Stimulated activated CD8-positive, alpha-beta memory T cell treated with anti-CD3 and anti-CD28 coated beads, Interleukin-4, amount 100 ng/mL, for 1 hour (primary cell): ENCODE data around the gene DPYSL3.
"Not testable (repeated sequence)": the region's sequence is repeated elsewhere in the genome, so short reads cannot be mapped to it uniquely, and the experiment has no call there.

Source experiments
- DNase-seq, 2 donors: peaks; one replicate each; pipeline ENCODE4 v3.0.0-alpha.2; 2020; ENCODE audit warnings: low read depth in 2 of 2, low spot score in 1 of 2

The DPYSL3 gene

DNA sequence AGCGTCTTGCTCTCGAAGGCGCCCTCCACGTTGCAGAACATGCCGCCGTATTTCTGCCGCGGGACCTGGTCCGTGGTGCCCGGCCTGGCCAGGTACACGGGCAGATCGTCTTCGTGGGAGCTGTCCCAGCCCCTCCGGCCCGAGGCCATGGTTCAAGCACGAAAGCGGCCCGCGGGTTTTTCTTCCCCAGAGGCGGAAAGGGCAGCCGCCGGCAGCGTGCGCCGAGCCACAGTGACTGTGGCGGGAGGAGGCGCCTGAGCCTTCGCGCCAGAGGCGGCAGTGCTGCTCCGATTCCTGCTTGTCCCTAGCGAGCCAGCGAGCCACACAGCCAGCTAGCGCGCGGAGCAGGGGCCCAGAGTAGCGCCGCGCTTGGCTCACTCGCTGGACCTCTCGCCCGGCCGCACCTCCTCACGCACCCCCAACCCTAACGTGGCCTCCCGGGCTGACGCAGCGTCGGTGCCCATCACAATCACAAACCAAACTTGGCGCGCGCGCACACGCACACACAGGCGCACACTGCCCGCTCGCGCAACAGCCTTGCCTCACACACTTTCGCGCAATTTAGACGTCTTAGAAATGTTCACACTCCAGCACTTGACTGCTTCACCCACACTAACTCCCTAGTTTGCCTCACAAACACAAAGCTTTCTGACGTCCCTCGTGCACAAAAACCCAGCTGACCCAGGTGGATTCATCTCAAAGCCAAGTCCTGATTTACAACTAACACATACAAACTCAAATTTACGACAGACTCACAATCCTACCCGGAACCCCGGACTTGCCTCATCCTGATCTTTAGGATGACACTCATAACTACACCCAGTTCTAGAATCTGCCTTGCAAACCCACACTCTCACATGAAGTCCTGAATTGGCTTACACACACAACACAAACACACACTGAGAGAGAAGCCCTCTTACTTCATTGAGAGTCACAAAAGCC lies at the start of gene DPYSL3:
DPYSL3 (minus strand) TSS at position 359 of the 942 bp plus-strand sequence; CDS start at position 149, 210 bp downstream.
- no peak for DNase-seq

DNA sequence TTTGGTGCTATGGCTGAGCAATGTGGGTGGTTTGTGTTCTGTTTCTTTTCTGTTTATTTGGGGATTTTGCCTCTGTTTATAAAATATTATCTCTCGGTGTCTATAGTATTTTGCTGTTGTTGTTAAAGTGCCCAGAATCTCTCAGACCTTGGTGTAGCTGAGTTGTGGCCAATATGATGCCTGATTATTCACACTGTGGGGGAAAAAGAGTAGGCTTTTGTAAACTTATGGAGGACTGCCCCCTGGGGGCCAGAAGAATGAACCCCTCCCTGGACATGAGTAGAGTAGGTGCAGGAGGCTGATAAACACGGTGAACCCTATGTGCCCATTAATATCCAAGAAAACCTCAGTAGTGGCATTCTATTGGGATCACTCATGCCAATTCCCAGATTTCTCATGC lies 49.0 kb upstream of the DPYSL3 start:
- DNase-seq: no peak

DNA sequence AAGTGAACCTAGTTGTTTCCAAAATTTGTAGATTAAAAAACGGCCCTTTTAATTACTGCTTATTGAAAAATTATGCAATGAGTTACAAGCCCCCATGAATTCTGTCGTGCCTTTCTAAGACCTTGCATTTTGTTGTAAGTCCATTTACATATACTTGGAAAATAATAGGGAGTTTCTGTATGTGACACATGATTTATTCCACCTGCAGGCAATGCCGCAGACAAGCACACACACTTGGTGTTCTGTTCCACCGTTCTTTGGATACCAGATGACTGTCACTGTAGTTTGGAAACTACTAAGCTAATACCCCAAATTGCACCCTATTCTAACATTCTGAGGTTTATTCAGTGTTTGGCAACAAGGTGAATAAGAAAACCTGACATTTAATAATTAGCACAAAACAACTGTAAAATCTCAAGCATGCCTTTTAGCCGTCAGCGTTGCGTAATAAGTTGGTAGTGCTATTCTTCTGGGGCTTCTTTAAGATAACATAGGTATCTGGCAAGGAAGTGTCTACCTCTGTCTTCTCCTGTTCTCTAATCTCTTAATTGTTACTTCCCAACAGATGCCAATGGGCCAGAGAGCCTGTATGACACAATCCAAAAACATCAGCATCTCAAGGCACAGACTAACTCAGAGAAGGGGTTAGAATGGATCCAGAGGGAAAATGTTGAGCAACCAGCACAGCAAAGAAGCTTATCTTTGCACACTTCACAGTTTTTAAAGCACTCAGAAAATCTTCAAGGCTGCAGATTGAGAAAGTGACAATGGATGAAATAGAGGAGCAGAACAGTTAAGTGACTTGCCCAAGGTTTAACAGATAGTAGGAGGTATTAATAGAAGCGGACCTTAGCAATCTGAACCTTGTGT lies 48.2 kb upstream of the DPYSL3 start:
- no peak for DNase-seq

DNA sequence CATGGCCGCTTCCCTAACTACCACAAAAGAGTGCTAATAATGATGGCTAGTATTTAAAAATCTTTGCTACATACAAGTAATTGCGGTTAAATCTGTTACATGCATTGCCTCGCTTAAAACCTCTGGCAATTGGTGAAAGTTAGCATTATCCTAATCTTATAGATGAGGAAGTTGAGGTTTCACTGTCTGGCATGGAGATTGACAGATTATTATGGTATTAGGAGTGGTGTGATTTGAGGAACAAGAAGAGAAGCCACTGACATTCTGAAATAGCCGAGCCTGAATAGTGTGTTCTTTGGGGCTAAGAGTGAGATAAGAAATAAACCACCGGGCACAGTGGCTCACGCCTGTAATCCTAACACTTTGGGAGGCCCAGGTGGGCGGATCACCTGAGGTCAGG lies 45.3 kb upstream of the DPYSL3 start:
- no peak for DNase-seq

DNA sequence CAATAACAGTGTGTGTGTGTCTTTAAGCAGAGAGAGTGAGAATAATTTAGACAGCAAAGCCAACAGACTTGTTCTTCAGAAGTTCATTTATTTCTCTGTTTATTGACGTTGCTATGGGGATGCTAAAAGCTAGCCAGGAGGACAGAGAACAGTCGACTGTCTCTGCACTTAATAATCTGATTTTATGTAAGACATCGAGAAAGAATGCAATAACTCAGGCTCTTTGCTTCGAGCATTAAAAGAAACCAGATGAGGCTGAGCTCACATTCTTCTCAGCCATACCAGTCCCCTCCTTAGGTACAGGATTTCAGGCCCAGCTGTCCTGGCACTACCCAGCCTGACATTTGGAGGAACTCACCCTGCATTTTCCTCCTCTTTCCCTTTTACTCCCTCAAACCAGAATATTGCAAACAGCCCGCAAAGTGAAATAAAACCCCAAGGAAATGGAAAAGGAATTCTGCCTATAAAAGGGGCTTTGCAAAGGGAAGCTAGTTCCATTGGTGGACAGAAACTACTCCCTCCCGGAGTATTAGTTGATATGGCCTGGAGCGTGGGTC lies 44.5 kb upstream of the DPYSL3 start:
- no peak for DNase-seq

DNA sequence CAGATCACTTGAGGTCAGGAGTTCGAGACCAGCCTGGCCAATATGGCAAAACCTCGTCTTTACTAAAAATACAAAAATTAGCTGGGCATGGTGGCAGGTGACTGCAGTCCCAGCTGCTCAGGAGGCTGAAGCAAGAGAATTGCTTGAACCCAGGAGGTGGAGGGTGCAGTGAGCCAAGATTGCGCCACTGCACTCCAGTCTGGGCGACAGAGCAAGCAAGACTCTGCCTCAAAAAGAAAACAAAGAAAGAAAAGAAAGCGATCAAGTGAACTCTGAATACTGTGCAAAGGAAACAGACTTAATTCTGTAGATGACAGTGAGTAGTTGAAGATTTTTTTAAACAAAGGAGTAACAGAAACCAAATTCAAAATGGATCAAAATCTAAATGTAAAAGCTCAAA lies 43.9 kb upstream of the DPYSL3 start:
- DNase-seq: not testable (repeated sequence)

DNA sequence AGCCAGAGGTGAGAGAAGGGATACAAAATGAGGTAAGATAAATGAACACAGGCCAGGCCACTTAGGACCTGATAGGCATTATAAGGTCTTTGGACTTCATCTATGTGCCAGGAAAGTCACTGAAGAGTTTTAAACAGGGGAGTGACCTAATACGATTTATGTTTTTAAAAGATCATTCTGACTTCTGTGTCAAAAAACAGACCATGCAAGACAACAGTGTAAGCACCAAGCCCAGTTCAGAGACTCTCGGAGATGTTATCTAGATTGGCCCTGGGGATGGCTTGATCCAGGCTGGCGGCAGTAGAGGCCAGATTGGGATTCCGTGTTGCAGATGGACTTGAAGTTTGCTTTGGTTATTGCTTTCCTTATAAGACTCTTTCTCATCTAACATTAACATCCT lies 43.0 kb upstream of the DPYSL3 start:
- no peak for DNase-seq

DNA sequence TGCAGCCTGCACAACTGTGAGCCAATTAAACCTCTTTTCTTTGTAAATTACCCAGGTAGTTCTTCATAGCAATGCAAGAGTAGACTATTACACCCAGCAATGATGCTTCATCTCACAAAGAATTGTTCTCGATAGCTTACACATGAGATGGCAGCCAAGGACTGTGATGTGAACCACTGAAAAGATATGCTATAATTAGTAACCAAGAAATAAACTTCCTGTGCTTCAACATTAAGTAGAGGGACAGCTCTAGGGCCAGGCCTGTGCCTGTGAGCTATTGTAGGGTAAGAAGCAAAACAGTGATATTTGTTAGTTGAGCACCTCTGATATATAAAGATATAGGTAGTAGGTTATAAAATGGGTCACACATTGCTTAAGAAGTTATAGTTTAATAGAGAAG lies 41.8 kb upstream of the DPYSL3 start:
- DNase-seq: no peak

DNA sequence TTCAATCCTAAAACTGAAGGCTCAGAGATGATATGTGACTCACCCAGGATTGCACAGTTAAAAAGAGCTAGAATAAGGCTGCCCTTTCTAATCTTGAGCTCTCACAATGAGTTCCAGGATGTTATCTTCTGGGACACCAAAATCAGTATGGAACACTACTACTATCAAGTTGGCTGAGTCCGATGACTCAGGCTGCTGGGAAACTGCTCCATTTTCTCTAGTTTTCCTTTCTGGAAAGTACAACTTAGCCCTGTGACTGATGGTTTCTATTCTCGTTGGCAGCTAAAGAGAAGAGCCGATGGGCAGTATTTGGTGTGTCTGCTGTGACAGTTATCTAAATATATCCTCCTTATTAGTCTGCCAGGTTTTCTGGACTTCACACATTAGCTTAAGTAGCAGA lies 37.9 kb upstream of the DPYSL3 start:
- no peak for DNase-seq

DNA sequence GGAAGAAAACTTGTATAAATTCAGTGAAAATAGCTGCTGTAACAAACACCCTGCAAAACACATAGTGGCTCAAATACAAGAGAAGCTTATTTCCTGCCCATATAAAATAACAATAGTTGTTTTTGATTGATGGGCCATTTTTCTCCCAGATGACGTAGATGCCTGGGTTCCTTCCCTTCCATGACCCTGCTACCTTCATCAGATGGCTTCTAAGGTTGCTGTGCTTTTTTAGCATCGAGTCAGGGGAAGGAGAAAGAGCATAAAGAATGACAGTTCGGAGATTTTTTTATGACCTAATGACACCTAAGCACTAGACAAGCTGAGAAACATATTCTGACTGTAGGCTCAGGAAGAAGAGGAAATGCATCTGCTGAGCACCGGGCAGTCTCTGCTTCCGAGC lies 34.7 kb upstream of the DPYSL3 start:
- no peak for DNase-seq

DNA sequence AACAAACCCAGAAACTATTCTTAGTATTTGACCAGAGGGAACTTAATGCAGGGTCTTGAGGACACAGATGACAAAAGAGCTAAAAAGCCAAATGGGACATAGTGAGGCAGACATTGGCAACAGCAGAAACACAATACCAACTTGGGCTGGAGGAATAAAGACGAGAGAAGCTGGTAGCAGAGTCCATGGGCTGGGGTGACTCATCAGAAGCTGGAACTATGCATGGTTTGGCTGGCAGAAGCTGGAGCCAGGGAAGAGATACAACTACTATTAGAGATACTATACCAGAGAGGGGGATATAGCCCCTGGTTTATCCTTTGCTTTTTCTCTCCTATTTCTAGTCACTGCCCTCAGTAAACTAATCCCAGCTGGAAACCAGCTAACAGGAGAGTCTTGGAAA lies 29.2 kb upstream of the DPYSL3 start:
- no peak for DNase-seq

DNA sequence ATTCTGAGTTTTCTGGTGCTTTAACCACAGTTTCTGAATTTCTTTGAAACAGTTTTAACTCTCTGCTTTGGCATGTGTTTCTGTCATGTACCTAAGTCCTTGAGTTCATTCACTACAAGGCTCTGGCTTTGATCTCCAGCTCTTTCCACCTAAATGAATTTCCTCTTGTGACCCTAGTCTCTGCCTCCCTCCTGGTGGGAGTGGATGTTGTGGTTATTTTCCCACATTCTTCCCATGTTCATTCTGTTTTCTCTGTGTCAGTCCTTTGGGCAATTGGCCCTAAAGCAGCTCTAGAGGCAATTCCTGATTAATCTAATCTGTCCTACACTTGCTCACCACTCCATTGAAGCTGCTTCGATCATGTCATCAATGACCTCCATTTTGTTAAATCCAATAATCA lies 28.4 kb upstream of the DPYSL3 start:
- DNase-seq: no peak

DNA sequence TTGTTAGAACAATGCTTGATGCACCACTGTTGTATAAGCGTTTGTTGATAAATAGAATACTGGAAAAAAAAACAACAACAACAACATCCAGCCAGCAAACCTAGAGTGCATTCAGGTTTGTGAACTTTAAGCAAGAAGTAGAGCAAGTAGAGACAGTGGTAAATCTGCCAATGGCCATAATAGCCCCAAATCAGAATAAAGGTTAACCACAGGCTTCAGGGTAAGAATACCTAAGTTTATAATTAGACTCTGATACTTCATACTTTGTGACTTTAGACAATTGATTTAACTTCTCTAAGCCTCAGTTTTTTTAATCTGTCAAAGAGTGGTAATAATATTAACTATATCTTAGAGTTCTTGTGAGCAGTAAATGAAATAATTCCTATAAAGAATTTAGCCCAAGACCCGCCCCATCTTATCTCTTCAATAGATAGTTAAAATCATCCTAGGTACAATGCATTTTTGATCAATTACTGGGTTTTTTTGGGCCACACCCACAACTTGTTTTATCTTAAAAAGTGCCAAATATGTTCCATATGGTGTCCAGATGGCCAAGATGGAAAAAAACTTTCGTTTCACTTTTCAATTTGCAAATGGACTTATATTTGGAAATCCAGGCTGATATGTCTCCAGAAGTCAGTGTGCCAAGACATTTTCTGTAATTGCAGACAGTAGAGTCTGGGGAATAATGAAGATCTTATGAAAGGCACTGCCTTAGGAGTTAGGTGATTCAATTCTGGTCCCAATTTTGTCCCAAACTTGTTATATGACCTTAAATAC lies 24.5 kb upstream of the DPYSL3 start:
- no peak for DNase-seq

DNA sequence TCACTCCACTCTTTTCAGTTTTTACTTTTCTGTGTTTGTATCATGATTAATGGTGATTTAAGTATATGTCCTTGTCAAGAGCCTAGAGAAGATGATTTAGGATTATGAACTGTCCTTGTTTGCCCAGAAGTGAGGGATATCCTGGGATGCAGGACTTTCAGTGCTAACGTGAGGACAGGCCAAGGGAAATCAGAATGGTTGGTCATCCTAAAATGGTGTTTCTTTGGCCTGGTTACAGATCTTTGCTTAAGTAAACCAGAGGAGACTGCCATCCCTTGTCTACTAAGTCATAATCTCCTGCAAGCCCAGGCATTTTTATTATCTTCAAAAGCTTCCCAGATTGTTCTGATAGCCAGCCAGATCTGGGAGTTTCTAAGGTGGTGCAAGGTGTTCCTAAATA lies 22.3 kb upstream of the DPYSL3 start:
- DNase-seq: no peak

DNA sequence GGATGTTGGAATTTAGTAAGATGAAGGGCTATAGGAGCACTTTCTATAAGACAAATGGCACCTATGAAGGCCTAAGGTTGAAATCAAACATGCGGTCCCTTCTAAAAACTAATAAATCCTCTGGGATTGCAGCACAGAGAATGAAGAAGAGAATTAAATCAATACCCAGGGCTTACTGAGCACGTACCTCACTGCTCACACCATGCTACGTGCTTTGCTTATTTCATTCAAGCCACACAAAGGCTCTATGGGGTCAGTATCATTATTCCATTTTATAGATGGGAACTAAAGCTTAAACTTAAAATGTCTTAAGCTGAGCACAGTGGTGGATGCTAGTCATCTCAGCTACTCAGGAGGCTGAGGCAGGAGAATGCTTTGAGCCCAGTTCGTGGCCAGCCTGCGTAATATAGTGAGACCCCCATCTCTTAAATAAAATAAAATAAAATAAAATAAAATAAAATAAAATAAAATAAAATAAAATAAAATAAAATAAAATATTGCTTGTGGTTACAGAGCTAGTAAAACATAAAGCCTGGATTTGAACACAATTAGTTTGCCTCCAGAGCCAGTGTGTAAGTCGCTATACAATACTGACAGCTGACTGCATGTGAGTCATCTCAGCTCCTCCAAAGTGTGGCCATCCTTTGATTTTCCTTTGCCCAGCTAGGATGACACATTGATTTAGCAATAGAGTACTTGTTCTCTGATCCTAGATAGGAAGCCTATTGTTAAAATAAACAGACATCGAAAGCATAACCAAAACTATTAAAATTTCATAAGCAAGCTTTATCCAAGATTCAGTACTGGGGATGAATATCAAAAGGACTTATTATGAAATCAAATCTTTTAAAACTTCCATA lies 20.9 kb upstream of the DPYSL3 start:
- DNase-seq: no peak

DNA sequence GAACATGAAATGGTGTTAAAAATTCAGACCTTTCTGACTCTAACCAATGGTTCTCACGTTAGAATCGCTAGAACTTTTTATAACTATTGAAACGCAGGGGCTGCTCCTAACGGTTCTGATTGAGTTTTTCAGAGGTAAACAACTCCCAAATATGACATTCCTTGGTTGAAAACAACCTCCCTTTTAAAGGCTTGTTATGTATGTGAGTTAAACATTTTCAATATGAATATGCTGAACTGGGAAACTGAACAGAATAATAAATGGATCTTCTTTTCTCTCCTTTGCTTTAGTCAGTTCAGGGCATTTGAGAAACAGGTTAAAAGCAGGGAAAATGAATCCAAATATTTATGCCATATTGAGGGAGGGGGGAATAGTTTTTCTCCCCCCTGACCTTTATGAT lies 13.2 kb upstream of the DPYSL3 start:
- no peak for DNase-seq

DNA sequence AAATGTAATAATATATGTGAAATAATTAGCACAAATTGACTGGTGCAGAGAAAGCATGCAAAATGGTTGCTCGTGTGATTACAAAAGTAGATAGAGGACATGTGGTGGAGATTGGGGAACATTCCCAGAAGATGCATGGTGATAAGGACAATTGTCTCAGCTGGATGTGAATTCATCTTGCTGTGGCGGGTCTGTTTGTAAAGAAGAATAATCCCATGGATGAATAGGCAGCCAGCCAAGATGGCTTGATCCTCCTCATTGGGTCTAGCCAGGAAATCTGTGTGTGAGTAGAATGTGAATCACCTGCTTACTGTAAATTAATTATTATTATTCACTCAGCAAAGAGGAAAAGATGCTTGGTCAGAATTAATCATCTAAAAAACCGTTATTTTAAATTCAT lies 12.6 kb upstream of the DPYSL3 start:
- no peak for DNase-seq

DNA sequence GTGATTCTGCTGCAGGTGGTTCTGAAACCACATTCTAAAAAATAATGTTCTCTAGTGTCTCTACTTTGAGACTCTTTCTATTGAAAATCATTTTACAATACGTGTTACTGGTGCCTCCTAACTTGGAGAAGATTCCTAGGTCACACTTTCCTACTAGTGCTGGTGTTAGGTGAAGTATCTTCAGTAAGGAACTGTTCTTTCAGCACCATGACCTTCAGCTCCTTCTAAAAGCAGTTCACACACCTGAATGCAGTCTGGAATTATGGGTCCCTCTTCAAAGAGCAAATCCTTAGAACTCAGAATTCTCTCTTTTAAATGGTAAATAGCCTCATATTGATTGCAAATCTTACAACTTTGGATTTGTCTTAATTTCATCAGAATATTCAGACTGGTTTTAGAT lies 10.6 kb upstream of the DPYSL3 start:
- DNase-seq: no peak

DNA sequence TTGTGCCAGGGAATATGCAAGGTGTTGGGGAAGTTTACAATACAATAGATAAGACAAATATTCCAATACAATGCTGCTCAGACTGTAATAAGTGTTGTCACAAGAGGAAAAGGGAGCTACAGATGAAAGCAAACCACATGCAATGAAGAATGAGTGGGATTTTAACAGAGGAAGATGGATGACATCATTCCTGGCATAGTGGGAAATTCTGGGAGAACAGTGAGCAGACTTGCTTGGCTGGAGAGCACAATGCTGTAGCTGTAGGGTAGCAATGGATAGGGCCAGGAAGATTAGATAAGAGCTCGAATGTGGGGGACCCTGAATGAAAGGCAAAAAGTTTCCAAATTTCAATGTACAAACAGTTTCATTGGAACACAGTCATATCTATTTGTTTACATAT lies 9.5 kb upstream of the DPYSL3 start:
- DNase-seq: no peak

DNA sequence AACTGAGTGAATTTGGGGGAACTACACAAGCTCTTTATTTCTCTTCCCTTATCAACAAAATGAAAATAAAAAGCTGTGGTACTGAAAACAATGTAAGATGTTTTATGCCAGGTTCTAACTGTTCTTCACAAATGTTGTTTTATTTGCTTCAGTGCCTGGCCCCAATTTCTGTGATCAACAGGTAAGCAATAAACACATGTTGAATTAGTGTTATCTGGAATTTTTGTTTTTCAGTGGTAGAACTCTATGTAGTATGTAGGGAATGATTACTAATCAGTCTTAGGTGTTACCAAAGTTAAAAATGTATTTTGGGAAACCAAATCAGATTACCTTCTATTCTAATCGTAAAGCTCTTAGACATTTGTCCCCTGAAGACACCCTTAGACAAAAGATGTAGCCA lies 7.5 kb upstream of the DPYSL3 start:
- no peak for DNase-seq
